Neural cell (in vitro differentiated cells): ENCODE data around the gene FCRL3. TPM values are rescaled to one million over a fixed set of nuclear protein-coding genes. Genes with fewer than 3 reads are reported as not detected.

ENCODE experiments used
- H2AFZ ChIP-seq: fragments of 200-600, 300-800 bp; sonication (generic), shearing (Covaris generic); 2 replicates; pipeline ENCODE4 v1.6.0; 2014; ENCODE audit warnings: low read depth, mild to moderate bottlenecking, antibody characterized with exemption, low read length, moderate library complexity
- H3F3A ChIP-seq: fragments of 200-600 bp; shearing (Covaris generic); 2 replicates; pipeline ENCODE4 v1.6.1; 2016; ENCODE audit warnings: mild to moderate bottlenecking, moderate library complexity, mixed read lengths, antibody characterized with exemption, low read length; ENCODE audit not compliant: insufficient read depth, poor library complexity, severe bottlenecking
- H3K27ac ChIP-seq: fragments of 200-600, 300-800 bp; sonication (generic), shearing (Covaris generic); 2 replicates; pipeline ENCODE4 v1.5.1; 2014; ENCODE audit warnings: mild to moderate bottlenecking, low read length, moderate library complexity
- H3K27me3 ChIP-seq: fragments of 300-800, 200-600 bp; sonication (generic), shearing (Covaris generic); 2 replicates; pipeline ENCODE4 v1.6.0; 2014; ENCODE audit warnings: mild to moderate bottlenecking, low read depth, low read length, moderate library complexity; ENCODE audit not compliant: insufficient read depth
- H3K36me3 ChIP-seq: fragments of 300-800, 200-600 bp; sonication (generic), shearing (Covaris generic); 2 replicates; pipeline ENCODE4 v1.5.1; 2014; ENCODE audit warnings: mild to moderate bottlenecking, antibody characterized with exemption, low read length, moderate library complexity; ENCODE audit not compliant: insufficient read depth
- H3K4me2 ChIP-seq: fragments of 300-800, 200-600 bp; sonication (generic), shearing (Covaris generic); 2 replicates; pipeline ENCODE4 v1.6.0; 2014; ENCODE audit warnings: mild to moderate bottlenecking, low read length
- H3K4me3 ChIP-seq: fragments of 300-800, 200-600 bp; sonication (generic), shearing (Covaris generic); 2 replicates; pipeline ENCODE4 v1.5.1; 2014; ENCODE audit warnings: mild to moderate bottlenecking, low read length, moderate library complexity
- H3K79me2 ChIP-seq: fragments of 200-600 bp; shearing (Covaris generic); replicated peaks from 2 replicates; pipeline ENCODE4 v1.6.0; 2014; ENCODE audit warnings: mild to moderate bottlenecking, low read length, moderate library complexity; ENCODE audit not compliant: insufficient read depth
- H3K9ac ChIP-seq: fragments of 300-800, 200-600 bp; sonication (generic), shearing (Covaris generic); 2 replicates; pipeline ENCODE4 v1.6.1; 2016; ENCODE audit warnings: mild to moderate bottlenecking, low read length, mixed read lengths
- H3K9me2 ChIP-seq: fragments of 200-600 bp; shearing (Covaris generic); 2 replicates; pipeline ENCODE4 v1.6.1; 2016; ENCODE audit warnings: mild to moderate bottlenecking, low read length, mixed read lengths; ENCODE audit not compliant: insufficient read depth
- H3K9me3 ChIP-seq: fragments of 200-600, 300-800 bp; sonication (generic), shearing (Covaris generic); 2 replicates; pipeline ENCODE4 v1.6.1; 2016; ENCODE audit warnings: mild to moderate bottlenecking, mixed run types, low read length, moderate library complexity, mixed read lengths
- H4K20me1 ChIP-seq: fragments of 200-600 bp; shearing (Covaris generic); 2 replicates; pipeline ENCODE4 v1.6.1; 2016; ENCODE audit warnings: mild to moderate bottlenecking, mixed run types; ENCODE audit not compliant: insufficient read depth
- CTCF ChIP-seq: fragments of 450-650 bp; IDR thresholded peaks from 2 replicates; pipeline ENCODE4 v1.5.1; 2014; ENCODE audit warnings: antibody characterized with exemption, mild to moderate bottlenecking, moderate library complexity; ENCODE audit not compliant: poor library complexity, severe bottlenecking
- EP300 ChIP-seq: fragments of 450-650 bp; conservative IDR thresholded peaks from 2 replicates; pipeline ENCODE4 v1.6.1; 2014; ENCODE audit warnings: antibody characterized with exemption, mild to moderate bottlenecking, moderate library complexity; ENCODE audit not compliant: poor library complexity, severe bottlenecking
- EZH2 ChIP-seq: fragments of 200-600, 300-800 bp; shearing (Covaris generic), sonication (generic); IDR thresholded peaks from 2 replicates; pipeline ENCODE4 v1.6.1; 2014; ENCODE audit warnings: antibody characterized with exemption, low read length, borderline replicate concordance, mild to moderate bottlenecking; ENCODE audit not compliant: insufficient read depth, poor library complexity, severe bottlenecking
- MXI1 ChIP-seq: fragments of 450-650 bp; conservative IDR thresholded peaks from 2 replicates; pipeline ENCODE4 v1.6.1; 2014; ENCODE audit warnings: antibody characterized with exemption, mild to moderate bottlenecking; ENCODE audit not compliant: poor library complexity, severe bottlenecking
- POLR2AphosphoS5 ChIP-seq: IDR thresholded peaks from 2 replicates; pipeline ENCODE4 v1.6.1; 2012
- RAD21 ChIP-seq: fragments of 450-650 bp; conservative IDR thresholded peaks from 2 replicates; pipeline ENCODE4 v1.6.1; 2014; ENCODE audit warnings: antibody characterized with exemption, mild to moderate bottlenecking, moderate library complexity
- REST ChIP-seq: IDR thresholded peaks from 2 replicates; pipeline ENCODE4 v1.6.1; 2012; ENCODE audit warnings: borderline replicate concordance
- SMC3 ChIP-seq: fragments of 450-650 bp; conservative IDR thresholded peaks from 2 replicates; pipeline ENCODE4 v1.6.1; 2014; ENCODE audit warnings: antibody characterized with exemption, mild to moderate bottlenecking, moderate library complexity; ENCODE audit not compliant: poor library complexity
- TAF1 ChIP-seq: IDR thresholded peaks from 2 replicates; pipeline ENCODE4 v1.6.1; 2012; ENCODE audit warnings: low read depth
- polyA plus RNA-seq: library from polyadenylated mRNA; depleted of rRNA; stranded (reverse); fragments of >200 nt; gene quantifications from 2 replicates; pipeline ENCODE4 v1.2.3, GENCODE V29; 2014

Gene FCRL3
- polyA plus RNA-seq, 1 donor from 2014 or later: not detected

- no peaks in the 10 kb centered on the region for H3K27me3 ChIP-seq
- H3K27ac ChIP-seq: no peak overlapping the region
- no peak overlapping the region for H3K9ac ChIP-seq
- no peaks in the 10 kb centered on the region for H3K9me2 ChIP-seq
- H3K9me3 ChIP-seq: no peaks in the 10 kb centered on the region
- H2AFZ ChIP-seq: no peak overlapping the region
- H3K79me2 ChIP-seq: no peaks in the 10 kb centered on the region
- H3K36me3 ChIP-seq: no peaks in the 10 kb centered on the region
- no peak overlapping the region for H3K4me2 ChIP-seq
- no peak overlapping the region for H3K4me3 ChIP-seq
- TF ChIP-seq POLR2AphosphoS5 (no peak), REST (no peak), EP300 (no peak), EZH2 (no peak), CTCF (no peak), SMC3 (no peak), TAF1 (no peak)
- H3F3A ChIP-seq: no peaks in the 10 kb centered on the region
- no peaks in the 10 kb centered on the region for H4K20me1 ChIP-seq
Observed at GRCh38 chr1:157678721-157679120, 21.8 kb downstream of the FCRL3 start.

GRCh38 chr1:157673008-157673407, 27.6 kb downstream of the FCRL3 start:
- H3K9me3 ChIP-seq: no peaks in the 10 kb centered on the region
- H3K36me3 ChIP-seq: no peaks in the 10 kb centered on the region
- no peaks in the 10 kb centered on the region for H3F3A ChIP-seq
- H3K9ac ChIP-seq: no peak overlapping the region
- no peak overlapping the region for H3K4me2 ChIP-seq
- no peaks in the 10 kb centered on the region for H3K27me3 ChIP-seq
- no peaks in the 10 kb centered on the region for H3K79me2 ChIP-seq
- H4K20me1 ChIP-seq: no peaks in the 10 kb centered on the region
- no peak overlapping the region for H2AFZ ChIP-seq
- no peak overlapping the region for H3K4me3 ChIP-seq
- H3K9me2 ChIP-seq: no peaks in the 10 kb centered on the region
- no peak overlapping the region for H3K27ac ChIP-seq
- TF ChIP-seq MXI1 (no peak), POLR2AphosphoS5 (no peak), EP300 (no peak), CTCF (no peak), SMC3 (no peak), RAD21 (no peak), REST (no peak), TAF1 (no peak), EZH2 (no peak)
